K562 (cell line): Measurements from ENCODE around the gene EPHB2. TPM values are rescaled to one million over a fixed set of nuclear protein-coding genes. Genes with fewer than 3 reads are reported as not detected.
A peak's percentile ranks its signal among the peaks of the same experiment; 100 is the strongest.

Experiments
- ATAC-seq: fragments of 200-7000 bp; cut with Tn5 transposase; 3 replicates; pipeline ENCODE4 v1.9.1; 2020; ENCODE audit warnings: moderate library complexity
- BruUV-seq: library from RNA; stranded (reverse); fragments of 400-500 nt; replicated peaks from 2 replicates; lab custom pipeline; 2021; lab: Mats Ljungman, UMichigan
- CTCF ChIA-PET: fragments of 300-600 bp; formaldehyde crosslinking; extraction: SDS; loops from one replicate; lab custom pipeline; 2021; ENCODE audit warnings: low intra/inter-chr PET ratio; lab: Yijun Ruan, JAX
- POLR2A ChIA-PET: fragments of 300-600, 350-650 bp; sonication (Branson Sonifier 250); formaldehyde crosslinking; extraction: SDS; loops from one replicate; lab custom pipeline; 2021; ENCODE audit warnings: antibody characterized with exemption, inconsistent platforms; lab: Yijun Ruan, JAX
- DNase-seq, 4 experiments: peaks; one replicate each; pipeline versions ENCODE4 v3.0.0 to v3.0.0-alpha.2; 2011 to 2018; ENCODE audit warnings: low spot score in 3 of 4, mixed read lengths in 3 of 4; ENCODE audit errors: extremely low read depth in 1 of 4
- FAIRE-seq: peaks from 2 replicates; lab custom pipeline; 2011; peaks lifted over from hg19 to GRCh38; lab: Jason Lieb, UNC
- H2AFZ ChIP-seq: 2 replicates; pipeline ENCODE4 v1.6.0; 2011; ENCODE audit warnings: low read depth, low read length, control low read depth, inconsistent platforms
- H3K27ac ChIP-seq: fragments of 200-600 bp; 3 replicates; pipeline ENCODE4 v1.8.0; 2011; ENCODE audit warnings: low read depth, mild to moderate bottlenecking, control low read depth, inconsistent platforms, low read length, moderate library complexity, mixed read lengths; ENCODE audit errors: extremely low read depth
- H3K27me3 ChIP-seq, 2 experiments: fragments of 300-600 bp in 1 of 2; 2 replicates in 1 of 2; 3 replicates in 1 of 2; pipeline versions ENCODE4 v1.6.0 to v1.8.0; 2011; ENCODE audit warnings: inconsistent platforms in 2 of 2, low read length in 2 of 2, mild to moderate bottlenecking in 1 of 2, mixed read lengths in 1 of 2, moderate library complexity in 1 of 2; ENCODE audit not compliant: control insufficient read depth in 2 of 2, insufficient read depth in 2 of 2
- H3K36me3 ChIP-seq: fragments of 300-600 bp; 3 replicates; pipeline ENCODE4 v1.8.0; 2011; ENCODE audit warnings: mild to moderate bottlenecking, low read length, inconsistent platforms; ENCODE audit not compliant: control insufficient read depth, insufficient read depth
- H3K4me1 ChIP-seq, 2 experiments: fragments of 200-600 bp in 1 of 2; replicated peaks in 1 of 2; 2 replicates in 1 of 2; 3 replicates in 1 of 2; pipeline versions ENCODE4 v1.5.1 to v1.8.0; 2011; ENCODE audit warnings: inconsistent platforms in 2 of 2, low read length in 2 of 2, mild to moderate bottlenecking in 1 of 2, mixed read lengths in 1 of 2, moderate library complexity in 1 of 2; ENCODE audit not compliant: control insufficient read depth in 2 of 2, insufficient read depth in 2 of 2
- H3K4me2 ChIP-seq: 2 replicates; pipeline ENCODE4 v1.6.1; 2011; ENCODE audit warnings: low read length, control low read depth, inconsistent platforms, mixed read lengths; ENCODE audit not compliant: insufficient read depth
- H3K4me3 ChIP-seq: fragments of 200-600 bp; sonication (generic), shearing (Covaris generic); 2 replicates; pipeline ENCODE4 v1.5.1; 2016; ENCODE audit warnings: control low read depth, inconsistent platforms
- H3K79me2 ChIP-seq: fragments of 200-600 bp; 3 replicates; pipeline ENCODE4 v1.8.0; 2011; ENCODE audit warnings: low read length, inconsistent platforms; ENCODE audit not compliant: control insufficient read depth, insufficient read depth
- H3K9ac ChIP-seq, 2 experiments: 2 replicates each; pipeline versions ENCODE4 v1.6.0 to v1.6.1; 2011; ENCODE audit warnings: low read depth in 2 of 2, low read length in 2 of 2, control low read depth in 1 of 2, inconsistent platforms in 1 of 2, mild to moderate bottlenecking in 1 of 2, mixed read lengths in 1 of 2; ENCODE audit not compliant: insufficient read depth in 1 of 2
- H3K9me1 ChIP-seq: one replicate; pipeline ENCODE4 v1.6.0; 2011; ENCODE audit warnings: inconsistent platforms, mild to moderate bottlenecking, low read length, moderate library complexity; ENCODE audit not compliant: control insufficient read depth, insufficient read depth
- H3K9me3 ChIP-seq: replicated peaks from 2 replicates; pipeline ENCODE4 v1.5.1; 2011; ENCODE audit warnings: low read depth, low read length, inconsistent platforms; ENCODE audit not compliant: control insufficient read depth, insufficient read depth
- H4K20me1 ChIP-seq: replicated peaks from 2 replicates; pipeline ENCODE4 v1.6.1; 2011; ENCODE audit warnings: low read length, inconsistent platforms, mixed read lengths; ENCODE audit not compliant: control insufficient read depth, insufficient read depth
- ARID2 ChIP-seq: fragments of 450-650 bp; IDR thresholded peaks from 2 replicates; pipeline ENCODE4 v1.6.1; 2017; ENCODE audit warnings: antibody characterized with exemption, mild to moderate bottlenecking
- ARID3A ChIP-seq: IDR thresholded peaks from 2 replicates; pipeline ENCODE4 v1.6.1; 2012; ENCODE audit warnings: low read depth, low read length, improper control_type of control experiment, borderline replicate concordance
- GATAD2A ChIP-seq: fragments of 450-650 bp; IDR thresholded peaks from 2 replicates; pipeline ENCODE4 v1.6.1; 2017
- PTTG1 ChIP-seq: fragments of 450-650 bp; IDR thresholded peaks from 2 replicates; pipeline ENCODE4 v1.6.1; 2016; ENCODE audit warnings: low read depth, mild to moderate bottlenecking, missing genetic modification characterization, missing compliant biosample characterization
- RNF219 ChIP-seq: fragments of 250-450 bp; sonication (Bioruptor Pico); IDR thresholded peaks from 2 replicates; pipeline ENCODE4 v1.5.0; 2022; ENCODE audit warnings: mild to moderate bottlenecking
- SPI1 ChIP-seq: IDR thresholded peaks from 2 replicates; pipeline ENCODE4 v1.6.1; 2011; ENCODE audit warnings: low read depth, low read length, control low read depth, borderline replicate concordance
- THAP12 ChIP-seq: fragments of 250-450 bp; sonication (Bioruptor Pico); IDR thresholded peaks from 2 replicates; pipeline ENCODE4 v1.9.0; 2021; ENCODE audit warnings: mild to moderate bottlenecking, inconsistent platforms
- ZBTB11 ChIP-seq, 3 experiments: fragments of 200-800 bp in 1 of 3; fragments of 250-450 bp in 1 of 3; fragments of 450-650 bp in 1 of 3; sonication (Bioruptor Pico) in 1 of 3; sonication (Bioruptor generic) in 1 of 3; formaldehyde crosslinking in 1 of 3; IDR thresholded peaks; 2 replicates each; pipeline versions ENCODE4 v1.6.1 to v1.8.0; 2016 to 2022; ENCODE audit warnings: mild to moderate bottlenecking in 2 of 3, missing genetic modification characterization in 2 of 3, missing compliant biosample characterization in 1 of 3, moderate library complexity in 1 of 3
- ZNF146 ChIP-seq: IDR thresholded peaks from one replicate; pipeline ENCODE4 v1.6.1; 2018; ENCODE audit warnings: missing compliant biosample characterization; ENCODE audit not compliant: unreplicated experiment
- WGBS: fragments of 100-300 bp; shearing (Covaris generic); methylation state at CpG from one replicate; pipeline ENCODE4 v1.1.6; 2016; ENCODE audit warnings: low coverage, mixed read lengths; ENCODE audit not compliant: insufficient coverage; ENCODE audit errors: missing lambda C conversion rate; 5-methylcytosine and 5-hydroxymethylcytosine counted together
- in situ Hi-C: fragments of 300-500 bp; cut with MboI; formaldehyde crosslinking; loops from 4 replicates; pipeline ENCODE4 v1.15.0; 2018; ENCODE audit warnings: inconsistent platforms, mixed read lengths
- intact Hi-C: fragments of 100-400 bp; cut with micrococcal nuclease; formaldehyde crosslinking; loops from 2 replicates; pipeline ENCODE4 v1.14.2; 2022
- polyA plus RNA-seq, 8 experiments: library from polyadenylated mRNA; depleted of rRNA in 4 of 8; stranded (reverse) in 5 of 8; unstranded in 3 of 8; fragments of >200 nt; fragmentation: Nextera tagmentation in 2 of 8; fragmentation: Illumina TruSeq in 1 of 8; extraction: Ambion mirVana in 2 of 8; extraction: Trizol in 1 of 8; gene quantifications; 2 replicates each; pipeline versions ENCODE4 v1.2.1 to v1.2.3, GENCODE V29; 2011 to 2014; ENCODE audit warnings: inconsistent platforms in 1 of 8, missing spikeins in 1 of 8
- total RNA-seq, 7 experiments: library from RNA; depleted of rRNA in 6 of 7; stranded (reverse); fragments of >200 nt in 6 of 7; fragmentation: Illumina TruSeq in 2 of 7; extraction: Trizol in 2 of 7; gene quantifications; 2 replicates each; pipeline versions ENCODE4 v1.2.1 to v1.2.3, GENCODE V29; 2011 to 2021; ENCODE audit warnings: low replicate concordance in 1 of 7

Gene EPHB2
- total and polyA plus RNA-seq, 9 of the 15 experiments (the other 6 are each of a cell fraction or from before 2014, with no cell fraction given), result not detected

GRCh38 chr1:22738069-22738435 lies 27.4 kb downstream of the EPHB2 start:
- FAIRE-seq, result peak; percentile 19
- Histone ChIP-seq H3K36me3 (no peaks in the 10 kb centered on the region), H2AFZ (no peak overlapping the region), H3K9ac (no peak overlapping the region), H3K4me3 (no peak overlapping the region), H3K9me1 (no peaks in the 10 kb centered on the region), H3K4me2 (no peak overlapping the region), H3K4me1 (peaks cover 0 to 6% of the 10 kb centered on the region in 2 experiments; a peak in 2 of 5 replicates), H4K20me1 (peaks cover 9% of the 10 kb centered on the region; the same call in 1 of the 2 replicates), H3K27ac (no peak overlapping the region), H3K27me3 (peaks cover 25 to 53% of the 10 kb centered on the region in 2 experiments; a peak in 4 of 5 replicates)
- no peak for ATAC-seq
- ChIA-PET POLR2A (interaction anchor here (0.8 to 0.9 kb wide), 2 partner anchors 9 to 13 kb away, joined by 3 to 5 read pairs; no protein-coding TSS in a partner anchor), CTCF (no interaction called here)
- BruUV-seq, result no TSS peak
- in situ Hi-C loops (no loop called here), intact Hi-C loops (no loop called here)
- no peak for DNase-seq
- TF ChIP-seq ZBTB11 (CRISPR knock-in tag; IDR thresholded peaks at IDR 0.05) (no peak), THAP12 (CRISPR knock-in tag) (no peak), GATAD2A (no peak), SPI1 (peak; percentile 31; the same call in 1 of the 2 replicates), PTTG1 (tag) (no peak), ARID3A (no peak), ZNF146 (CRISPR knock-in tag) (no peak), ARID2 (no peak), RNF219 (CRISPR knock-in tag) (no peak)
- TF ChIP-seq, all 486 proteins: peak for 1
- H3K9me3 ChIP-seq, result no peaks in the 10 kb centered on the region
- H3K79me2 ChIP-seq, result no peaks in the 10 kb centered on the region
- 11% methylated on average over 1 of the region's 1 CpG for WGBS
